Astrocyte of the spinal cord (primary cell): ENCODE measurements around the gene NVL.

Experiments used
- DNase-seq: peaks from one replicate; pipeline ENCODE4 v3.0.0; 2011; ENCODE audit warnings: low read depth, low spot score
- H3K4me3 ChIP-seq: 2 replicates; pipeline ENCODE4 v1.5.1; 2011; ENCODE audit warnings: low read depth, mild to moderate bottlenecking, low read length, moderate library complexity
- CTCF ChIP-seq: IDR thresholded peaks from 2 replicates; pipeline ENCODE4 v1.5.1; 2012; ENCODE audit warnings: low read depth, mild to moderate bottlenecking, low read length, inconsistent platforms
- in situ Hi-C: cut with HindIII; loops from 2 replicates; pipeline ENCODE4 v1.10.0; 2017; ENCODE audit warnings: low sequenced_read_pairs

NVL gene

DNA sequence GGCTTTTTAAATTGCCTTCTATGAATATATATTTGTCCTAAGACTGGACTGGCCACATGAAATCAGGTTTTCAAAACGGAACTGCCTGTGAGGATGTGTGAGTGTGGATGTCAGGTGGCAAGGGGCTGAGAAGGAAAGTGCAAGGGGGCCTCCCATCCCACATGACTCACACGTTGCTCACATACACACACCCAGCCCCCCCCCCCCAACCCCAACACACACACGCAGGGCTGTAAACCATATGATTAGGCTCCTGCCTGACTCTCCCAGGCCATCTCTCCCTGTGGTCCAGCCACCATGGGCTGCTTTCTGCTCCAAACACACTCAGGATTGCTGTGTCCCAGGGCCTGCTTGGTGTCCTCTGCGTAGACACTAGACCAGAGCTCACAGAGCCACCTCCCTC, 124.5 kb downstream of the NVL start:
- no peak overlapping the region for H3K4me3 ChIP-seq
- no peak for TF ChIP-seq CTCF
- DNase-seq, result peak; percentile 71
- in situ Hi-C loops, result no loop called here

GRCh38 chr1:224203243-224204016, 126.5 kb downstream of the NVL start:
- in situ Hi-C loops, result no loop called here
- DNase-seq, result peak; percentile 91
- no peak for TF ChIP-seq CTCF
- H3K4me3 ChIP-seq, result no peak overlapping the region

GRCh38 chr1:224201853-224202252, 128.1 kb downstream of the NVL start:
- TF ChIP-seq CTCF, result no peak
- DNase-seq, result no peak
- no peak overlapping the region for H3K4me3 ChIP-seq
- in situ Hi-C loops, result no loop called here

DNA sequence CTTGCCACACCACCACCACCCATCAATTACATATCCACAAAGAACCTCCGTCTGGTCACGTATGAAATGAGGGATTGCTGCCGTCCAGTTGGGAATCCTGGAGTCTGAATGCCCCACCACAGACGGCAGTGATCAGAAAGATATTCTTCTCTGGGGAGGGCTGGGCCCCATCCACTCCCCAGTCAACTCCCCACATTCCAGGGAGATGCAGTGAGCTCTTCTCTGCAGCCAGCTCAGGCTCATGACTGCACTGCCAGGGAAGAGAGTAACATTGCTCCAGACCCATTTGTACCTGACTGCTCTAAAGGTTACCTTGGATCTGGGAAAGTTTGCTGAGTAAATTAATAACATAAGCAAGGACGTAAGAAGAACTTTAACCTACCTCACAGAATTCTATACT, 128.6 kb downstream of the NVL start:
- TF ChIP-seq CTCF, result no peak
- in situ Hi-C loops, result no loop called here

DNA sequence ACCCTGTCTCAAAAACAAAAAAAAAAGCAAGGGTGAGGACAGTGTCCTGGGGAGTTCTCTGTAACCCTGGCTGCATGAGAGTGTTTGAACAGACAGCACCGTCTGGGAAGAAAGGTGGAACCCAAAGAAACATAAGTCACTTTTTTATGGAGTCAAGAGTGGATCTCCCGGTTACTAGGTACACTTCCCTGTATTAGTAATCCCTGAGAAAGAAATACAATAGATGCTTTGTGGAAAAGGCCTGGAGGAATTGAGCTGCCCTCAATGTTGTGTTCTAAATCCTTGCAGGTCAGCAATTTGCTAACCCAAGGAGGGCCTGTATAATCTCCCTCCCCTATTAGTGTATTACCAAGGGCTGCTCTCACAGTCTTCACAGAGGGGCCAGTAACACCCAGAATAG, 130.3 kb downstream of the NVL start:
- in situ Hi-C loops, result no loop called here
- DNase-seq, result no peak
- no peak for TF ChIP-seq CTCF
- no peak overlapping the region for H3K4me3 ChIP-seq

More for the DNA sequence above, 128.6 kb downstream of the NVL start:
- H3K4me3 ChIP-seq, result no peak overlapping the region
- DNase-seq, result no peak

DNA sequence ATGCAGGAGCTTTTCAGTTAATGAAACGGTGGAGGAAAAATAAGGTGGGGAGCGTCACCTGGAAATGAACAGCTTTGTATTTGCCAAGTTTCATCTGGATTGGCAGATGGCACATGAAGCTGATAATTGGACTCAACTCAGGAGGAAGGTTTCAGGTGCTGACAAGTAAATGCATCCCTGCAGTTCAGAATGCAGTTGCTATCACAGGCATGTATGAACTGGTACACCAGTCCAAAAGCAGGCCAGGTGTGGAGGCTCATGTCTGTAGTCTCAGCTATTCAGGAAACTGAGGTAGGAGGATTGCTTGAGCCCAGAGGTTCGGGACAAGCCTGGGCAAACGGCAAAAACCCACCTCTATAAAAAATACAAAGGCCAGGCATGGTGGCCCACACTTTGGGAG, 131.4 kb downstream of the NVL start:
- in situ Hi-C loops, result no loop called here
- no peak for TF ChIP-seq CTCF
- H3K4me3 ChIP-seq, result no peak overlapping the region
- DNase-seq, result no peak
